ENCODE results near the gene SNPH. TPM values are rescaled to one million over a fixed set of nuclear protein-coding genes. Genes with fewer than 3 reads are reported as not detected.

Gene SNPH
- total and polyA plus RNA-seq, 4 donors, result 1.2 to 3.3 (median 2.1) TPM

- Histone ChIP-seq H3K9ac (ENCODE audit: insufficient read depth in 1 of 2, low read length in 2 of 2) (no peak overlapping the region), H3K9me3 (ENCODE audit: control insufficient read depth in 4 of 4, insufficient read depth in 3 of 4, low read length in 3 of 4) (no peaks in the 10 kb centered on the region), H3K27me3 (ENCODE audit: control insufficient read depth in 3 of 3, insufficient read depth in 3 of 3, low read length in 2 of 3) (no peaks in the 10 kb centered on the region), H3K4me1 (ENCODE audit: control insufficient read depth in 5 of 5, insufficient read depth in 5 of 5, low read length in 5 of 5) (peaks cover 0 to 6% (median 0%) of the 10 kb centered on the region in 5 donors), H3K36me3 (ENCODE audit: control insufficient read depth in 4 of 4, insufficient read depth in 4 of 4, low read length in 4 of 4) (peaks cover 0 to 12% (median 0%) of the 10 kb centered on the region in 4 donors), H3K4me3 (no peak overlapping the region), H3K27ac (ENCODE audit: low read depth in 1 of 2, low read length in 1 of 2) (no peak overlapping the region)
- WGBS, 2 donors, result 94 to 96% methylated on average over 20 of the region's 20 CpGs
- no peak for DNase-seq
- no peak for TF ChIP-seq CTCF (IDR thresholded peaks at IDR 0.05; ENCODE audit: control extremely low read depth, extremely low read depth)
- ATAC-seq (ENCODE audit: insufficient read depth, low FRiP score), result no peak
Measured at GRCh38 chr20:1312308-1312707, 46.2 kb downstream of the SNPH start.

GRCh38 chr20:1312904-1313235, 46.8 kb downstream of the SNPH start:
- Histone ChIP-seq H3K4me3 (no peak overlapping the region), H3K27me3 (ENCODE audit: control insufficient read depth in 3 of 3, insufficient read depth in 3 of 3, low read length in 2 of 3) (no peaks in the 10 kb centered on the region), H3K27ac (ENCODE audit: low read depth in 1 of 2, low read length in 1 of 2) (no peak overlapping the region), H3K9me3 (ENCODE audit: control insufficient read depth in 4 of 4, insufficient read depth in 3 of 4, low read length in 3 of 4) (no peaks in the 10 kb centered on the region), H3K9ac (ENCODE audit: insufficient read depth in 1 of 2, low read length in 2 of 2) (no peak overlapping the region), H3K36me3 (ENCODE audit: control insufficient read depth in 4 of 4, insufficient read depth in 4 of 4, low read length in 4 of 4) (peaks cover 0 to 12% (median 0%) of the 10 kb centered on the region in 4 donors), H3K4me1 (ENCODE audit: control insufficient read depth in 5 of 5, insufficient read depth in 5 of 5, low read length in 5 of 5) (peaks cover 0 to 6% (median 0%) of the 10 kb centered on the region in 5 donors)
- ATAC-seq (ENCODE audit: insufficient read depth, low FRiP score) (no peak), DNase-seq (no peak)
- 83 to 84% methylated on average over 16 of the region's 16 CpGs for WGBS, 2 donors
- TF ChIP-seq CTCF (IDR thresholded peaks at IDR 0.05; ENCODE audit: control extremely low read depth, extremely low read depth), result no peak

GRCh38 chr20:1313236-1313964, 47.3 kb downstream of the SNPH start:
- Histone ChIP-seq H3K9me3 (ENCODE audit: control insufficient read depth in 4 of 4, insufficient read depth in 3 of 4, low read length in 3 of 4) (no peaks in the 10 kb centered on the region), H3K27me3 (ENCODE audit: control insufficient read depth in 3 of 3, insufficient read depth in 3 of 3, low read length in 2 of 3) (no peaks in the 10 kb centered on the region), H3K36me3 (ENCODE audit: control insufficient read depth in 4 of 4, insufficient read depth in 4 of 4, low read length in 4 of 4) (peaks cover 0 to 10% (median 0%) of the 10 kb centered on the region in 4 donors), H3K4me1 (ENCODE audit: control insufficient read depth in 5 of 5, insufficient read depth in 5 of 5, low read length in 5 of 5) (peaks cover 0 to 6% (median 0%) of the 10 kb centered on the region in 5 donors), H3K27ac (ENCODE audit: low read depth in 1 of 2, low read length in 1 of 2) (no peak overlapping the region), H3K4me3 (no peak overlapping the region), H3K9ac (ENCODE audit: insufficient read depth in 1 of 2, low read length in 2 of 2) (no peak overlapping the region)
- 24 to 33% methylated on average over 33 to 38 of the region's 38 CpGs for WGBS, 2 donors
- ATAC-seq (ENCODE audit: insufficient read depth, low FRiP score) (peak; percentile 68), DNase-seq (peak; percentile 77 to 85 (median 78))
- TF ChIP-seq CTCF (IDR thresholded peaks at IDR 0.05; ENCODE audit: control extremely low read depth, extremely low read depth), result peak; percentile 89
